Muscle layer of duodenum (tissue), 2 donors: ENCODE data around the gene RALGAPA2.

Experiments
- H3K27ac ChIP-seq: one replicate; pipeline ENCODE4 v1.7.0; 2013; ENCODE audit warnings: mild to moderate bottlenecking, low read length
- H3K27me3 ChIP-seq: one replicate; pipeline ENCODE4 v1.7.0; 2013; ENCODE audit warnings: low read depth, mild to moderate bottlenecking, control low read depth, low read length
- H3K36me3 ChIP-seq, 2 donors: one replicate each; pipeline ENCODE4 v1.7.0; 2013; ENCODE audit warnings: low read length in 2 of 2, control low read depth in 1 of 2, mild to moderate bottlenecking in 1 of 2; ENCODE audit not compliant: insufficient read depth in 2 of 2, control insufficient read depth in 1 of 2
- H3K4me1 ChIP-seq, 2 donors: one replicate each; pipeline ENCODE4 v1.7.0; 2013; ENCODE audit warnings: low read length in 2 of 2, mild to moderate bottlenecking in 2 of 2, control low read depth in 1 of 2, moderate library complexity in 1 of 2; ENCODE audit not compliant: insufficient read depth in 2 of 2, control insufficient read depth in 1 of 2
- H3K4me3 ChIP-seq, 2 donors: one replicate each; pipeline ENCODE4 v1.7.0; 2013; ENCODE audit warnings: low read length in 2 of 2, low read depth in 1 of 2, mild to moderate bottlenecking in 1 of 2
- H3K9me3 ChIP-seq, 2 donors: one replicate each; pipeline ENCODE4 v1.7.0; 2013; ENCODE audit warnings: low read length in 2 of 2, control low read depth in 1 of 2, mild to moderate bottlenecking in 1 of 2; ENCODE audit not compliant: control insufficient read depth in 1 of 2
- donor health status: healthy.

RALGAPA2 gene

DNA sequence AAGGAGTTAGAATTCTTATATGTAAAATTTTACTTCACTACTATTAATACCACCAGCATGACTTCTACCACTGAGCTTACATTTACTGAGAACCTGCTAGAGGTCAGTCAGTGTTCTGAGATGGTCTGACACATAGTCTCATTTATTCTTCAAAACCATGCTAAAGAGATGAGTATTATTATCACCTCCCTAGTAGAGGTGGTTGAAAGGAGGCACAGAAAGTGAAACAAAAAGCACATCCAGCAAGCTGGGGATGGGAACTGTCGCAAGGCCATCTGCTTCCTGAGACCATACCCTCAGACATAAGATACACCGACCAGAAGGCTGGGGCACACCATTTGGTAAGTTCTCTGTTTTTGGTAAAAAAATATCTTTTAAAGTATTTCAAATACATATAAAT, 206.9 kb downstream of the RALGAPA2 start:
- H3K27me3 ChIP-seq: no peaks in the 10 kb centered on the region
- no peaks in the 10 kb centered on the region for H3K4me1 ChIP-seq
- H3K4me3 ChIP-seq: no peak overlapping the region
- no peaks in the 10 kb centered on the region for H3K9me3 ChIP-seq
- H3K36me3 ChIP-seq: peaks cover 17 to 43% of the 10 kb centered on the region in 2 donors
- no peak overlapping the region for H3K27ac ChIP-seq

DNA sequence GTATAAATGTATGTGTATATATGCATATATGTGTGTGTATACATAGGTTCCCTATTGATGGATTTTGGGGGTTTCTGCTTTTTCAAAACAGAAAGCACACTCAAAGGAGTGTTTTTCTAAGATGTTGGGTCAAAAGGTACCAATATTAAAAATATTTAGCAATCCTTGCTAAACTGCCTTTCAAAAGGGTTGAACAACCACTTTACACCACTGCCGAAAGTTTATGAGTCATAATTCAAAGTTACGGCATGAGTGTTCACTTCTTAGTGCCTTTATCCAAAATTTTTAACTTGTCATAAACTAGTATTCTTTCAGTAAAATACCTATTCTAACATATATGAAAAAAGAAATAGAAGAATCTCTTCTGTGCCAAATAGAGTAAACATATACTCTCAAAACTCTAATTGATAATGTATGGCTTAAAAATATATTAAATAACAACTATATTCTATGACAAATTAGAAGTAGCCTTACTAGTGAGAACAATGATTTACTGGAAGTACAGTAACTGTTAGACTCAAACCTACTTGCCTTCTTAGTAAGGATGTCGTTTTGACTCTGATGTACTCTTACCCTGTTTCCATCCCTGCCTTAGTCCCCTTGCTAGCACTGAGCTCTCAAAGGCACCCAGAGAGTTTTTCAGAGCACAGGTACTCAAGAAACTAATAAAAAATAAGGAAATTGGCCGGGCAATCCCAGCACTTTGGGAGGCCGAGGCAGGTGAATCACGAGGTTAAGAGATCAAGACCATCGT, 208.5 kb downstream of the RALGAPA2 start:
- Histone ChIP-seq H3K9me3 (no peaks in the 10 kb centered on the region), H3K27me3 (no peaks in the 10 kb centered on the region), H3K4me3 (no peak overlapping the region), H3K36me3 (peaks cover 17 to 30% of the 10 kb centered on the region in 2 donors), H3K27ac (no peak overlapping the region), H3K4me1 (peaks cover 0 to 6% of the 10 kb centered on the region in 2 donors)

DNA sequence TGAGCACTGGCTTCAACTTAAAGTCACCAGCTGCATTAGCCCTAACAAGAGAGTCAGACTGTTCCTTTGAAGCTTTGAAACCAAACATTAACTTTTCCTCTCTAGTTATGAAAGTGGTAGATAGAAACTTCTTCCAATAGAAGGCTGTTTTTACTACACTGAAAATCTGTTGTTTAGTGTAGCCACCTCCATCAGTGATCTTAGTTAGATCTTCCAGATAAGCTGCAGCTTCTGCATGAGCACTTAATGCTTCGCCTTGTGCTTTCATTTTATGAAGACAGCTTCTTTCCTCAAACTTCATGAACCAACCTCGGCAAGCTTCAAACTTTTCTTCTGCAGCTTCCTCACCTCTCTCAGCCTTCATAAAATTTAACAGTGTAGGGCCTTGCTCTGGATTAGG, 211.3 kb downstream of the RALGAPA2 start:
- Histone ChIP-seq H3K4me1 (peaks cover 0 to 15% of the 10 kb centered on the region in 2 donors), H3K36me3 (peaks cover 20 to 29% of the 10 kb centered on the region in 2 donors), H3K27ac (no peak overlapping the region), H3K4me3 (no peak overlapping the region), H3K27me3 (no peaks in the 10 kb centered on the region), H3K9me3 (no peaks in the 10 kb centered on the region)

DNA sequence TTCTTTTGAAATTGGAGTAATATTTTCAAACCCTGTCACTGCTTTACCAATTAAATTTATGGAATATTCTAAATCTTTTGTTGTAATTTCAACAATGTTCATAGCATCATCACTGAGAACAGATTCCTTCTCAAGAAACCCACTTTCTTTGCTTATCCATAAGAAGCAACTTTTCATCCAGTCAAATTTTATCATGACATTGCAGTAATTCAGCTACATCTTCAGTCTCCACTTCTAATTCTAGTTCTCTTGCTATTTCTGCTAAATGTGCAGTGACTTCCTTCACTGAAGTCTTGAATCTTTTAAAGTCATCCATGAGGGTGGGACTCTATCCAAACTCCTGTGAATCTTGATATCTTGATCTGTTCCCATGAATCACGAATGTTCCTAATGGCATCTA, 212.1 kb downstream of the RALGAPA2 start:
- H3K36me3 ChIP-seq: peaks cover 28 to 29% of the 10 kb centered on the region in 2 donors
- no peaks in the 10 kb centered on the region for H3K27me3 ChIP-seq
- no peak overlapping the region for H3K4me3 ChIP-seq
- no peak overlapping the region for H3K27ac ChIP-seq
- no peaks in the 10 kb centered on the region for H3K9me3 ChIP-seq
- peaks cover 0 to 15% of the 10 kb centered on the region in 2 donors for H3K4me1 ChIP-seq

DNA sequence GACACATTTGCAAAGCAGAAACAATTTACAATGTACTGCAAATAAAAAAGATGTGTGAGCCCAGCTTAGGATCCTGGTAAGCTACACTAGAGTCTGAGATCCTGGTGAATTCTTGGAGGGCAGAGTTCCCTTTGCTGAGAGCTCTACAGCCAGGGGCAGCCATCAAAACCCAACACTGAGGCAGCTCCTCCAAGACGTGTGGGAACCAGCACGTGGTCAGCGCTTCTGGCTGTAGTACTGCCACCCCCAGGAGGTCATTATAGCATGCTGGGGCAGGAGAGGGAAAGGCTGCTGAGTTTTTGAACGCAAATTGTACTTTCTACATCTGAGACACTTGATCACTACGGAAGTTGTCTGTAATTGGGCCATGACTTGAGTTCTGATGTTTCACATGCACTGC, 213.0 kb downstream of the RALGAPA2 start:
- Histone ChIP-seq H3K36me3 (peaks cover 25 to 28% of the 10 kb centered on the region in 2 donors), H3K9me3 (no peaks in the 10 kb centered on the region), H3K27ac (no peak overlapping the region), H3K4me3 (no peak overlapping the region), H3K4me1 (peaks cover 0 to 15% of the 10 kb centered on the region in 2 donors), H3K27me3 (no peaks in the 10 kb centered on the region)

DNA sequence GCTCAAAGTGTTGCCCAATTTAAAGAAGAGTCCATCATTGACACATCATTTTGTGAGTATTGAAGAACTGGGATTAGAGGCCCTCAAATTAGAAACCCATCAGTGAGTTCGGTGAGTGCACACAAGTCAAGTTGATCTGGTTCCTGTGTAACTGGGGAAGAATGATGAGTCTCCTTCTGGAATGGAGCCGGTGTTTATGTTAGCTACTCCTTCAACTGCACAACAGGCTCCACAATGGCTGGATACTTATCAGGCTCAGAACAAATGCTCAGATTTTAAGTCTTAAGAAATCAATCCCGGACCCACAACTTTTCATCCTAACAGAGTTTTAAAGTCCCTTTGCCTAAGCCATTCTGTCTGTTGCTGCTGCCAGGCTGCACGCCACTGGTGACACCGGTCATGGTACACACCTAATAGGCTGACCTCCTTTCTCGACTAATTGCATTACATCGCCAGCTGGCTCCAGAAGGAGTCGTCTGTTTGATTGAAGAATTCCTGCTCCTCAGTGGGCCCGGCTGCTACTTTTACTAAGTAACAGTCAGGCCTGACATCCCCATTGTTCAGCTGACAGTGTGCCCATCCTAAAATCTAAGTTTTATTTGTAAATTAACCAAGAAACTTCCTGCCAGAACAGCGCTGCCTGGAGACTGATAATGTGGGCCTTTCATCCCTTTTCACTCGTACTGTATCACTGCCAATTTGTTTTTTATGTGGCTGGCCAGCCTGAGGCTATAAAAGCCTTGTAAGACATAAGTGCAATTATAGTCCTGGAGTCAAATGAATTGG, 214.2 kb downstream of the RALGAPA2 start:
- Histone ChIP-seq H3K36me3 (peaks cover 25 to 28% of the 10 kb centered on the region in 2 donors), H3K4me1 (peaks cover 0 to 15% of the 10 kb centered on the region in 2 donors), H3K9me3 (no peaks in the 10 kb centered on the region), H3K27me3 (no peaks in the 10 kb centered on the region), H3K27ac (no peak overlapping the region), H3K4me3 (no peak overlapping the region)

DNA sequence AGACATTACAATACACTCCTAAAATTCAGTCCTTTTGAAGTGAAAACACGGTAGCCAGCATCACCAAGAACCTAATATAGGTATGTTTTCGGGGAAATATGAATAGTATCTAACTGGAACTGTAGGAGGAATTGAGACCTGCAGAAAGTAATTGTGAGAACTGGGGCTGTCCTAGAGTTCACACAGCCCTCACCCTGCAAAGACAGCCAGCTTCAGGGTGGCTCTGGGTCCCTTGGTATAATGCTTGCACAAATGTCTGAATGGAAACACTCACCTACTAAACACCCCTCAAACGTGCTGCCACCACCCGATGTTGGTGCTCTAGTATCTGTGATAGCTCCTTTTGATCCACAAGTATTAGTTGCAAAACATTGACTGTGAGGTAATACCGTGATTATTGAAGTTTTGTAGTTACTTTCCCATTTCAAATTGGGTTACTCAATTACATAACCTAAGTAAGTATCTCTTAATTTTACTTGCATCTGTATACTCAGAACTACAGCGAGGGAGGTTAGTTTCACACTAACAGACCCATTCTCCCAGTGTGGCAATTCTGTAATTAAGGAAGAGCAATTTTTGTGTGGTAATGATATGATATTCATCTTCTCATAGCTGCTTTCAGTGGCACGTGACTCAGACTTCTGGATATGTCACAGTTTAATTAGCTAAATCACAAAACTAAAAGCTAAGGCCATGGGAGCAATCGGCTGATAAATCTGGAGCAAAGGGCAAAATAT, 215.0 kb downstream of the RALGAPA2 start:
- H3K9me3 ChIP-seq: no peaks in the 10 kb centered on the region
- no peak overlapping the region for H3K4me3 ChIP-seq
- H3K27me3 ChIP-seq: no peaks in the 10 kb centered on the region
- H3K27ac ChIP-seq: no peak overlapping the region
- H3K36me3 ChIP-seq: peaks cover 20 to 21% of the 10 kb centered on the region in 2 donors
- peaks cover 0 to 15% of the 10 kb centered on the region in 2 donors for H3K4me1 ChIP-seq

DNA sequence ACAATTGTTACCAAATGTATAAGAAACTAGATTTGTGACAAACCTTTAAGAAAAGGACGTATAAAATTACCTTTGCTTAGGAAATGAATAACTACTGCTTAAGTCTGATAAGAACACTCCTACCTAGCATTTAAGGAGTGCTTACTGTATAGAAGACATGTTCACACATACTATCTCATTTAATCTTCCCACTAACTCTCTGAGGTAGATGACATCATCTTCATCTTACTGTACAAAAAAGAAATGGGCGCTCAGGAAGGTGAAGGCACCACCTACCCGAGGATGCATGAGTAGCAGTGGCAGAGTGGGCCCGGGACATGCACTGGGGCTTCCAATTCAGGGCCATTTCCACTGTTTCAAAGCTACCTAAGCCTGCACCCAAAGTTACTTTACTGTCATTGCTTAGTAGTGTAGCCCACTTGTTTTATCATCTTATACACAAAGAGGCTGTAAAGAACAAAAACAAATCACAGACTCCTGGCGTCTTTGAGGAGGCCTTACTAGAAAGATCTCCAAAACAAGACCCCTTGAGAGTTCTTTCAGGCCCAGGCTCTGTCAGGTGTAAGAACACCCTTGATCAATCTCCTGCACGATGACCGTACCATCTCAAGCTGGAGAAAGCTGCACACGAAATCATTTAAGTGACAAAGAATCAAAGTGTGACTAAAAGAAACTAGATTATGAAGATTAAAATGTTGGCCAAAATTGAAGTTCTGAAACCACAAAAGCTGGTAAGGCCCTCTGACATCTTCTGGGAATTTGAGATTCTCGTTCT, 216.5 kb downstream of the RALGAPA2 start:
- H3K4me1 ChIP-seq: peaks cover 0 to 15% of the 10 kb centered on the region in 2 donors
- no peak overlapping the region for H3K4me3 ChIP-seq
- H3K9me3 ChIP-seq: no peaks in the 10 kb centered on the region
- peaks cover 17 to 18% of the 10 kb centered on the region in 2 donors for H3K36me3 ChIP-seq
- no peaks in the 10 kb centered on the region for H3K27me3 ChIP-seq
- H3K27ac ChIP-seq: no peak overlapping the region

DNA sequence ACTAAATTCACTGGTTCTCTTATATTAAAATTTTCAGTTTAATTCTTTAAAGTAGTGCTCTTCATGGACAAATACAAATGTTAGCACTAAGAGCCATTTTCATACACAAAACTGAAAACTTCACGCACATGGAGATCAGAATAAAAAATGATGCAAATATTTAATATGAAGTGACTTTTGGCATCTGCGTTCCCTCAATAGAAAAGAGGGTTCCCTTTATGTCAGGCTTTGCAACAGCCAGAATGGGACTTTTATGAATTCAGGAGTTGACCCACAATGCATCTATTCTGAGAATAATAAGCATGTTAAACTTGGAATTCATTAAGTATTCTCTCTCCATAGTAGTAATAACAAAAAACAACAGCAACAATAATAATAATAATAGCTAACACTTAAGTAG, 218.7 kb downstream of the RALGAPA2 start:
- Histone ChIP-seq H3K4me3 (no peak overlapping the region), H3K4me1 (peaks cover 0 to 6% of the 10 kb centered on the region in 2 donors), H3K36me3 (peaks cover 17 to 18% of the 10 kb centered on the region in 2 donors), H3K9me3 (no peaks in the 10 kb centered on the region), H3K27ac (no peak overlapping the region), H3K27me3 (no peaks in the 10 kb centered on the region)

DNA sequence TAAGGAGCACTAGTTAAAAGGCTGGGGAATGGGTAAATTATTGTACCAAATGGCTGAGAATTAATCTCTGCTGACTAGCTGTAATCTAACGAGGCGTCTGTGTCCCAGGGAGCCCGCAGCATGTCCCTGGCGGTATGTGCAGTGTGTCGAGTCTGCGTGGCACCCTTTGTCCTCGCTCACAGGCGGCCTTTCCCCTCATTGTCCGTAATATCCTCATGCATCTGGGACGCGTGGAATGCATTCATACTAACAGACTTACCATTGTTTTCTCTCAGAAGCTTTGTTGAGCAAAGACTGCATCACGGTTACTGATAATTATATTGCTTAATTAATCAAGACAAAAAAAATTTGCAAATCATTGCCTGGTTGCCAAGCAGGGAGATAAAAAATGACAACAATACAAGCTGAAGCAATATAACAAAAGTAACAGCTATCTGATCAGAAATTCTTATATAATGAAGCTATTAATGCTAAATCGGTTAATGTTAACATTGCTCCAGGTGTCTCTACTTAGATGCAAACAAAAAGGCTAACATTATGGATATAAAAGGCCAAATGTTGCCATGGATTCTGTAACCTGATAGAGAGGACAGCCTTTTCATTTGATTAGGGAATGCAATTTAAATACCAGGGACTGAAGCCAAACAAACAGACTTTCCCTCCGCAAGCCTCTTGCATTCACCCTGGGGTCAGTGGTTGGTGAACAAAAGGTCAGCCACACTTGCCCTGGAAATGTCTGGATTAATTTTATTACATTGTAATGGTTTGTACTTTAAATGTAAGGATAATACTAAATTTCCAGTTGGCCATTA, 219.7 kb downstream of the RALGAPA2 start:
- no peak overlapping the region for H3K27ac ChIP-seq
- peaks cover 17 to 18% of the 10 kb centered on the region in 2 donors for H3K36me3 ChIP-seq
- no peak overlapping the region for H3K4me3 ChIP-seq
- H3K27me3 ChIP-seq: no peaks in the 10 kb centered on the region
- H3K9me3 ChIP-seq: no peaks in the 10 kb centered on the region
- H3K4me1 ChIP-seq: no peaks in the 10 kb centered on the region
